Stimulated activated CD8-positive, alpha-beta memory T cell treated with anti-CD3 and anti-CD28 coated beads, Interleukin-12 subunit alpha, Interleukin-12 subunit beta, amount 100 ng/mL, for 24 hours (primary cell): ENCODE measurements around the gene LY6G6F.

Source experiments
- DNase-seq: peaks from one replicate; pipeline ENCODE4 v3.0.0-alpha.2; 2020; ENCODE audit errors: extremely low read depth

Gene LY6G6F

DNA sequence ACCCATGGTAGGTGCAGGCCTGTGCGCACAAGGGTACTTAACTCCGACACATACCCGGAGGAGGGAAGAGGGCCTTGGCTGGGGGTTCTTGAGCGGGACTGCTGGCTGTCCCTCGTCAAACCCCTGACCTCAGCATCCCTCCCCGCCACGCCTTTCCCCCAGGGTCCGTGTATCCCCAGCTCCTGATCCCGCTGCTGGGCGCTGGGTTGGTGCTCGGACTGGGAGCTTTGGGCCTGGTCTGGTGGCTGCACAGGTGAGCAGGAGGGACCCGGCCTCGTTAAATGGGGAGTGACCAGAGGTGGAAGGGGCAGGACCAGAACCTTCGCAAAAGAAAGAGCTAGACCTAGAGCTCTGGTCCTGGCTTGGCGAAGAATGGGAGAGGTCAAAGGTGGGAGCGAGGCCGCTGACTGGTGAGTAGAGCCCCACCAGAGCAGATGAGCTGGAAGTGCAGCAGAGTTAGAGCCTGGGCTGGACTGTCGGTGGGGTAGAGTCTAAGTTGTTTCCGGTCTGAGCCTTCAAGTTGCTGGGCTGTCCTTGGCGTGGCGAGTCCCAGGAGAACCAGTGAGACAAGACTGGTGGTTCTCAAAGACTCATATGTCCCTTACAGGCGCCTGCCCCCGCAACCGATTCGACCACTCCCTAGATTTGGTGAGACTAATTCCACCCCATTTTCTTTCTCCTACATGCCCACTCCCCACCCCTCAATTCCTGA, 17.5 kb downstream of the LY6G6F start:
- DNase-seq, result no peak

DNA sequence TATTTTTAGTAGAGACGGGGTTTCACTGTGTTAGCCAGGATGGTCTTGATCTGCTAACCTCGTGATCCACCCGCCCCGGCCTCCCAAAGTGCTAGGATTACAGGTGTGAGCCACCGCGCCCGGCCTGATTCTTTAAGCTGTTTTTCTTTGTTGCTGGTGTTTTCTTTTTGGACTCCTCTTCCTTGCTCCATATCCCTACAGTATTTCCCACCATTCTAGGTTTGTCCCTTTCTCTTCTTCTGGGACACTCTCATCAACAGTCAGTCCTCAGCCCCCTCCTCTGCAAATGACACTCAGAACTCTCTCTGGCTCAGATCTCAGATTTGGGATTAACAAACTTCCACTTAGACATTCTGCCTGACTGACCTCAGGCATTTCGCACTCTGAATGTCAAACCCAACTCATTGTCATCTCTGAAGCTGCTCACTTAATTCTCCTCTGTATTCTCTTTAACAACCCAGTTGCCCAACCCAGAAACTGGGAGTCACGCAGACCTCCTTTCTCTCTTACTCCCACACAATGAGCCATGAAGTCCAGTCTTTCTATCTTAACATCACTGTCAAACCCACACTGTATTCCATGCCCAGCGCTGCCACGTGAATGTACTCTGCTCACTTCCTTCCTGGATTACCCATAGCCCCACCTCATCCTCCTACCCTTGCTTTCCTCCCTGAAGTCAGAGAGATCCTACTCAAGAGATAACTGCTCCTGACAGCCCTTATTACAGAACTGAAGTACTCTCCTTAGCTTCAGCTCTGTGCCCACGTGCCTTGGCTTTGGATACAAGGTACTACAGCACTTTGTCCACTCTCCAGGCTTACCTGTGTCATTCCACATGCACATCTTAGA, 19.1 kb downstream of the LY6G6F start:
- DNase-seq, result no peak

DNA sequence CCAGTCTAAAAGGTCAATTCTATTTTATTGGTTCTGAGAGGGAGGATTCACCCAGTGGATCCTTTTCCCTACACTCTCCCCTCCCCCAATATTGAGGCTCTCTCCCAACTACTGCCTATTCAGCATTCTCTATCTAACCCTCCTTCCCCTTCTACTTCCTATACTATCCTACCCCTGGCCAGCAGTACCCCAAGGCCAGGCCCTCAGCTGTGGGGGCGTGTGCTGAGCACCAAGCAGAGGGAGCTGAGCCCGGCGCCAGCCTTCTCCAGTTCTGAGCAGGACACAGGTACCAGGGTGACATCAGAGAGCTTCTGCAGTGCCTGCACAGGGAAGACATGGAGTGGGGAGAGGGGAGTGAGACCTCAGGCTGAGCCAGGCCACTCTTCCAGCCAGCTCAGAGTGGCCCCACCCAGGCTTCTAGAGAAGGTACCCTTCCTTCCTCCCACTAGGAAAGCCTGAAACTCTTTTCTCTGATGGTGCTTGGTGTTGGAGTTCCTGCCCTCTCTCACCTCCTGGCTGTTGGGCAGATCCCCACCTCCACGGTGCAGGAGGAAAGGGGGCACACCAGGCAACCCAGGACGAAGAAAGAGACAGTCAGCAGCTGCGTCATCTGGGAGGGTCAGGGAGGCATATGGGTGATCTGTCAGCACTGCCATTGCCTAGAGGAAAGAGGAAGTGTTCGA, 20.5 kb downstream of the LY6G6F start:
- no peak for DNase-seq

DNA sequence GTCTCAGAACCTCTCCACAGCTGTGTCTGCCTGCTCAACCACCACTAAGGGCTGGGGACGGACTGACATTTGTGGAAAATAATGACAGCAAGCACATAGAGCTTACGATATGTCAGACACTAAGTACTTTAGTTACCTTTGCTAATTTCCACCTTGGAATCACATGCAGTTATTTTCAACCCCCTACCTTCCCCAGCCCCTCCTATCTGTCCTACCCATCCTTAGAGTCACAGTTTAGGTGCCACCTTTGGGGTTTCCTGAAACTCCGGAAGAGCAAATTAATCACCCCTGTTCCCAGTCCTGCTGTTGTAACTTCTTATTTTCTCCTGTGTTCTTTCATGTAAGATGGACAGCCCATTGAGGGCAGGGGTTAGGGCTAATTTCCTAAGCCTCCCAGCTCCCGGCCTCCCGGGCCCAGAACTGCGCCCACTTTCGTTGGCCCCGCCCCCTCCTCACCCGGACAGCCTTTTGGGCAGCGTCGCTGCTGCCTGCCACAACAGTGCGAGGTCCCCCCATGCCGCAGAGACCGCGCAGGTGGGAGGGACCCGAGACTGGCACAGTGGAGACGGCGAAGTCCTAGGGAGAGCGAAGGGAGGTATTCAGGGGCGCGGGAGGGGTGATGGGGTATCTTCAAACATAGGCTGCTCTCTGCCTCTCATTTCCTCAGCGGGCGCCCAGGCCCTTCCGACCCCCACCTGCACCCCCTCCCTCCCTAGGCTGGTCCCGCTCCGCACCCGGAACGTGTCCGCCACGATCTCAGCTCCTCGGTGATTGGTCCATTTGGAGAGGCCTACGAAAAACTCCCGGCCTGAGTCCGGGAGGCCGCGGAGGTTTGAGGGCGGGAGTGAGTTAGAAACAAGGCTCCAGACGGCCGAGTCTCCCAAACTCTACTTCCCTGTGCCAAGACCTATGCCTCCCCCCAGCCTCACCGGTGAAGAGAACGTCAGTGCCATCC, 21.3 kb downstream of the LY6G6F start:
- no peak for DNase-seq

DNA sequence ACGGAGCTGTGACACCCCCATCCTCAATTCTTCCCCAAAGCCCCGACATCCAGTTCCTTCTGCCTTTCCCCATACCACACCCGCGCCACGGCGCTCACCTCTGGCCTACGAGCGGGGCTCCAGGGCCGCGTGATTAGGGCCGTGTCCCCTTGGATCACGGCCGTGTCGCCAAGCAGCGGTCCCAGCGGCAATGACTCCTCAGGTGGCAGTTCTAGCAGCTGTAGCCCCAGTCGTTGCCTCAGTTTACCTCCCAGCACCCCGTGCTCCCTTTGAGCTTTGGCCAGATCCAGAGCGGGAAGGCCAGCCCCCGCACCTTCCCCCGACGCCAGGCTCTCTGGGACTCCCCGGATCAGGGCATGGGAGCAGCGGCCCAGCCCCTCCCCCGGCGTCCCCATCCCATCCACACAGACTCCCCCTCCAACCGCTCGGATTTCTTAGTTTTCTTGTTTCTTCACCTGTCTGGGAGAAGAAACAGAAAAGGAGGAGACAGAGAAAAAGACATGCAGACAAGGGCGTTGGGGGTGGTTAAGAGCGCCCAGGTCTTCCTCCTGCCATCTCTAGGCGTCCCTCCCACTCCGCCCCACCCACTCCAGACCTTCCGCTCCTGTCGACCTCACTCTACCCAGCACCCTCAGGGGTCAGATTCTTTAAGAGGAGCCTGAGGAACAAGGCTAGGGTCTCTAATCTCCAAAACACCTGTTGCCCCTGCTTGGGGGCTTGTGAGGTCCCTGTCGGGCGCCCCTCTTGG, 22.3 kb downstream of the LY6G6F start, which contains the start of gene DDAH2:
DDAH2 (minus strand) TSS at position 533 of the 748 bp plus-strand sequence; CDS start at position 395, 138 bp downstream.
- no peak for DNase-seq

DNA sequence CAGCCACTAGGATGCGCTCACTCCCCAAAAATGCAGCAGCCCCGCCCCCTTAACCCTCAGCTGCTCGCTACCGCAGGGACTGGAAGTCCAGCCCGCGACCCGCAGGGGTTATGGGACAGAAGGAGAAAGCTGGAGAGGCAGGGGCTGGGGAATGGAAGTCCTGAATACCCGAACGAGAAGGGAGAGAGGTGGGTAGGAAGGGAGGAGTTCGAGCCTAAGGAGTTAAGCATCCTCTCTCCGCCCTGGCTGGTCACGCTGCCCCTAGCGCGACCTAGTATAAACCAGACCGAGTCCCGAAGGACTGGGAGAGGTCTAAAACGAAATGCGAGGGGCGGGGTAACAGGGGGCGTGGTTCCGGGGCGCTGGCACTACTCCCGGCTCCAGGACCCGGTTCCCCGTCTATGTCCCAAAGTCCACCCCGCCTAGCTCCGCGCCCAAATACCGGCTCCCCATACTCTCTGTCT, 22.9 kb downstream of the LY6G6F start:
- peak; percentile 33 for DNase-seq

DNA sequence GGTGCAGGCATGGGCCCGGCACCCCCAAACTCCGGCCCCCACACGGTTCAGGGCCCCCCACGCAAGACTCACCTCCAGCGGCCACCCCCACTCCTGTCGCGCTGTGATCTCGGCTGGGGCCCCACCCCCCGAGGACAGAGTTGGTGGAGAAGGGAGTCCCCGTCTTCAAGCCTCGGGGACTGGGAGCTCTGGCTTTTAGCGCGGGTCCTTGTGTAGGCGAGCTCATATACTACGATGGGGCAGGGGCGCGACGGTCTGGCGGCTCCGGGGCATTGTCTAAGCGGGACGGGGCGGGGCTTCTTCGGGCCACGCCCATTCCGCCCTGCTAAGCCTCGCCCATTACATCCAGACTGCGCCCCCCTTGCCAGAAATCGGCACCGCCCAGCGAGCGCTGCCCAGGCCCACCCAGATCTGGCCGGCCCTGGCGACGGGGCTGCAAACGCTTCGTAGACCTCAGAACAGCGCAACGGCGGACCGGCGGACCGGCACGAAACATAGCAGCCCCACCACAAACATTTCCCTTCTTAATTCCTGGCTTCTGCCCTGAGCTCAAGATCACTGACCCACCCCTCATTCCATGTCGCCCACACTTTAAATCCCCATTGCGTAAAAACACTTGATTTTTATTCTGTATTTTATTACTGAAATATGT, 23.4 kb downstream of the LY6G6F start:
- peak; percentile 40 for DNase-seq

DNA sequence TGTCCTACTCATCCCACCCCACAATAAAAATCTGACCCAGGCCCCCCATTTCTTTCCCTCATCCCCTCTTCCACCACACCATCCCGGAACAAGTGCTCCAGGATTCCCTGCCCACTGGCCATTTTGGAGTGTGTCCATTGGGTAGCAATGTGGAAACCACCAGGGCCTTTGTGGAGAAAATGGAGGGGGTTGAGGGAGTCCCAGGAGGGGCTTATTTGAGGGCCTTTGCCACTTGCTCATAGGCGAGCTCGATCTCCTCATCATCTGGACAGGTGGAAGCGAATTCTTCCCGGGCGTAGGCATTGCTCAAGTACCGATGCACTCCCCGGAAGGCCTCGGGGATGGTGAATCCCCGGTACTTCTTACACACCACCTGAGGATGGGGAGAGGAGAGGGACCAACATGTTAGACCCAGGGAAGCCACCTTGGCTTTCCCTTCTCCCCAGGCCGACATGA, 24.0 kb downstream of the LY6G6F start:
- no peak for DNase-seq

DNA sequence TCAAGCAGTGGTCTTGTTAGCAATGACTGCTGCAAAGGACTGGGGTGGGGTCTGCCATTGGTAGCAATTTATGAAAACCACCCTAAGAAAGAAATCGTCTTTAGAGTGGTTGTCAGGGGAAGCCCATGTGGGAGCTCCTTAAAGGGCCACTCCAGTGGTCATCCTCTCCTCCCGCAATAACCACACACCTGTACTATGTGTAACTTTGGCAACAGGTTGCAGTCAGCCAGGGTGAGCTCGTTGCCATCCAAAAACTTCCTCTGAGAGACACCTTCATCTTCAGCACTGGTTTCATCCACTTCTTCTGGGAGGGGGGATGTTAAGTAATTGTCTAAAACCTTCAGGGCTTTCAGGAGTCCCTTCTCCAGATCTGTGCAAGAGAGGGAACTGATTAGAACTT, 25.4 kb downstream of the LY6G6F start:
- no peak for DNase-seq

DNA sequence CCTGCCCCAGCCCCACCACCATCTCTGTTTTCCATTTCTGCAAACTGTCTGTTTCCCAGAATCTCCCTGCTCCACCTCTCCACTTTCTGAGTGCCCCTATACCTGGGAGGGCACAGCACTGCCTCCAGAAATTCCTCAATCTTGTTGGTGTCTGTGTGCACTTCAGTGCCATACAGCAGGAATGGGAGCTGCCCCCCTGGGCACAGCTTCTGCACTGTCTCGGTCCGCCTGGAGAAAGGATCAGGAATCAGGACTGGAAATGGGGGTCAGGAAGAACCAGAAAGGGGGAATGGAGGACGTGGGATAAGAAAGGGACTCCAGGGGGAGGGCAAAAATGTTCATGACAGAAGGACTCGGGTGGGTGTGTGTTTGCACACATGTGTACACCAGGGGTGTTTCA, 27.1 kb downstream of the LY6G6F start:
- DNase-seq, result no peak

DNA sequence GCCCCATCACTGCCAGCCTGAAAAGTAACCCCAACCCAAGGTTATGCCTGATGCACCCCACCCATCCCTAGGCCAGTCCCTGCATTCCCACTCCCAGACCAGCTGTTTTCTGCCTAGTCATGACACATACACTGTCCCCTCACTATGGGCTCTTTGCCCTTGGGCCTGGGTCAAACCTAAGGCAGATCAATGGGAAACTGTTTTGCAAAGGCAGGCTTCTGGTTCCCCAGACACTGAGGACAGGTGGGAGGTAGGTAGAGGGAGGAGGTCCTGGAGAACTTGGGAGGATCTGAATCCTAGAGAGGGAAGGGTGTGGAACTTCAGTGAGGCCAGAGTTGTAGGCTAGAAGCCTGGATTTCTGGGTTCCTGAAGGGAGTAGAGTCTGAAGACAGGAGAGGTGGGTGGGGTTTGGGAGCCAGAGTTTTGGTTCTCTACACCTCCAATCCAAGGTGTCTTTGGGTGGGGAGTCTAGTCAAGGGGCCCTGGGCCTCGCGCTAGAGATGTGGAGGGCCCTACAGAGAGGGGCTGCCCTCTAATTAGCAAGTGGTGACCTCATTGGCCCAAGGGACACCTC, 27.7 kb downstream of the LY6G6F start:
- no peak for DNase-seq

DNA sequence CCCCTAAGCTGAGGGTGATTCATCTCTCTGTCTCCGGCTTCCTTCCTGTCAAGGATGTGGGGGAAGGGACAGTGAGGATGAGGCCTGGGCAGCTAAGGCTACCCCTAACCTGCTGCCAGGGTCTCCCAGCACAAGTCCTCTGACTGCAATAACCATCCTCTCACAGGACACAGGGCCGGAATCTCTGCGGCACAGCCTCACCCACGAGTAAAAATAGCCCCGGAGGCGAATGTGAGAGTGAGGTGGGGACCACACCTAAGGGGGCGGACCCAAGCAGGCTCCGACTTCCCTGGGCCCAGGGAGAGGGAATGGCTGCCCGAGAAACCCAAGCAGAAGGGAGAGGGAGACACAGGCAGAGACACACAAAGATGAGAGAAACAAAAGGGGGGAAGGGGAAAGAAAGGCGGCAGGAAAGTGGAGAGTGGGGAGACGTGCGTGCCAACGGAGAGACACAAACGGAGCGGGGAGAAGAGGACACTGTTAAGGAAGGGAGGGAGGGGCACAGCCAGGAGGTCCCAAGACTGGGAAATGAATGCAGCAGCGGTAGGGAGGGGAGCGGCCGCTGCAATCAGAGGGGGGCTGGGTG, 28.2 kb downstream of the LY6G6F start:
- DNase-seq, result no peak

DNA sequence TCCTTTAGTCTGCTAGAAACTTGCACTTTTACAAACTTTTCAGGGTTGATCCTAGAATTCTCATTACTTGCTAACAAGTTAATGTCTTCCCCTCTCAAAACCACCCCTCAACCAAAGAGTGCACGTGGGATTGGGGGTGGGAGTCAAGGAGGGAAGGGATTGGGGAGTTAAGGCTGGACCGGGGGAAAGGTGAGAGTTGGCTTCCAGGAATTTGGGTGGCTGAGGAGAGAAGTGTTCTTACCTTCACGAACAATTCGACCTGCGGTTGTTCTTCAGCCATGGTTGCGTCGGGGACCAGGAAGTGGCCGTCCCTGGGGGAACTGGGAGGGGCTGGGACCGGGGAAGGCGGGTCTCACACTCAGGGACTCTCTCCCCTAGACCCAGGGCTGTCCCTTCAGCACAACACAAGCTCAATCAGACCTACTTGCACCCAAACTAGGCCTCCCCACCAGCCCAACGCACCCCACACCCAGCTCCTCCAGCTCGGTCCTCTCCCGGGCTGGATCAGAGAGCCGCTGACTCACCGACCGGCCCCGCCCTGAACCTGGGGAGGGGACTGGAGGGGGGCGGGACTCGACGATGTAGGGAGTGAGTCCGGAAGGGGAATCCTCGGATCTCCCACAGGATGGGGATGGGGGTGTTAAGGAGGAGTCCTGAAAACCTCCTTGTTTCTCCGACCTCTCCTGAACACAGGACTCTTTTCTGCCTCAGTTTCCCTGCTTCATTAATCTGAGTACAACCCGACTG, 29.5 kb downstream of the LY6G6F start, which contains the start of gene CLIC1:
CLIC1 (minus strand) TSS at position 510 of the 747 bp plus-strand sequence; CDS start at position 280, 230 bp downstream.
- peak; percentile 49 for DNase-seq

DNA sequence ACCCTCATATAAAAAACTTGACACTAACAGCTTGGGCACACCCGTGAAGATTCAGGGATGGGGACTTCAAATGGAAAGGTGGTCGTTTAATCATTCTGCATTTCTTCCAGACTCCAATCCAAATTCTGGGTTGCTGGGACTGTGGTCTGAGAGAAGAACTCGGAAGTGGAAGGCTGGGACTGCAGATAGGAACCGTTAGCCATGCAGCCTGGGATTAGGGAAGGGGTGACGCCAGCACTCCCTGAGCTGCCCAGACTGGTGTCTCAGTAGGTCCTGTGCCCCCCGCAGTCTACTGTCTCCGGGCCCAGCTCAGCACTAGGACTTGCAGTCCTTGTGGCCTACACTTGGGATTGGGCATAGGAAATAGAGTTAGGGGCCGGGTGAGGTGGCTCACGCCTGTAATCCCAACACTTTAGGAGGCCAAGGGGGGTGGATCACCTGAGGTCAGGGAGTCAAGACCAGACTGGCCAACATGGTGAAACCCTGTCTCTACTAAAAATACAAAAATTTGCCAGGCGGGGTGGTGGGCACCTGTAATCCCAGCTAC, 30.2 kb downstream of the LY6G6F start:
- DNase-seq, result no peak

DNA sequence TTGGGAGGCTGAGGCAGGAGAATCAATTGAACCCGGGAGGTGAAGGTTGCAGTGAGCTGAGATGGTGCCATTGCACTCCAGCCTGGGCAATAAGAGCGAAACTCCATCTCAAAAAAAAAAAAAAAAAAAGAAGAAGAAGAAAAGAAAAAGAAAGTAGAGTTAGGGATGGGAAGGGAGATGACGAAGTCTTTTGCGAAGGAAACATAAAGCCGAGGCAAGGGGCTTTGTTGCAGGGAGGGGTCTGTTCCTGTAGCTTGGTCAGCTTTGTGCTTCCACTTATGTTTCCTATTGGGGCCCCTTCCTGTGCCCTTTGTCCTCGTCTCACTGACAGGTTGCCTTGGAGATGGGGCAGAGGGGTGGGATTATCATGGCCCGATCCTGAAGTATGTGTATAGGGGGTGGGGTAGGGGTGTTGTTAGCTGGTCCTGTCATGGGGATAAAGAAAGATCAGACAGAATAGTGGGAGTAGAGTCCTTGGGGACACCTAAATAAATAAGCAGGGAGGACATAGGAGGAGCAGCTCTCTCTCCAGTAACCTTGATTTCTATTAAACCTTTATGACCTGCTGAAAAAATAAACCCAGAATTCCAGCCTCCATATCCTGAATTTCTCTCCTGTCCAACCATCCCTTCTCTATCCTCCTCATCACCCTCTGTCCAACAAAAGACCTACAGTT, 30.8 kb downstream of the LY6G6F start:
- no peak for DNase-seq

DNA sequence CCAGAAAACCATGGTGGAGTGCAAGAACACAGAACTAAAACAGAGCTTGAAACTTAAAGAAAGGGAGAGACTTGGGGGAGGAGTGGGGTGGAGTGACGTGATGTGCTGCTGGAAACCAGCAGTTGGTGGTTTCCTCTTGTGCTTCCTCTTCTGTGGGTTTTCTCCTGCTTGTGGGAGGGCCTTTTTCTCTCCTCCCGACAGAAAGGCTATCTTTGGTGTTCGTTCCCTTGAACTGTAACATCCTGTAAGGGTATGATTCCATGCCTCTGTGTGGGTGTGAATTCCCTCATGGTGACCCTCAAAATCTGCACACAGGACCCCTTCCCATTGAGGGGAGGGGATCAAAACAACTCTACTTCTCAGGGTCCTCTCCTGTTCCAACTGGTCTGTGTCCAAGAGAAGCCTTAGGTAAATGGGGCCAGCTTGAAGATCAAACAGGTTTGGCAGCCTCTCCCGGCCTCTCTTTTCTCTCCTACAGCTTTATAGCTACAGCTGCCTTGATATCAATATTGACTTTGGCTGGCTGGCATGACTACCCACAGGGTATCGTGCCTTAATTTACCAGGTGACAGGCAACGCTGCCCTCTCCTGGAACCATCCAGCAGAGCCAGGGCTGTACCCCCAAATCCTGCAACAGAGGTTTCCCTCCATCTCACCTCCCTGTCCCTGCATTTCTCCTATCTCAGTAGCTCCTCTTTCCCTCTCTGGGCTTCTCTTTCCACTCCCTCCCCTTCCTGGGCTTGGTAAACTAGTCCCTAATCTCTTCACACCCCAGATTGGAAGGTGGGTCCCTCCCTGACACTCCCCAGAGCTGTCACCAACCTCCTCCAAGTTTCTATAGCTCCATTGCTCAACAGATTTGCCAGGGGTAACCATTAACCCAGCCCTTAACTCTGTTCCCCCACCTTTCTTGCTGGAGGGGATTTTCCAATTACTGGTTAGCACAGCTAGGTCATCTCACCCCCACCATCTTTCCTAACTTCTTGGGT, 31.6 kb downstream of the LY6G6F start:
- peak; percentile 37 for DNase-seq
